Cardiac muscle cell (in vitro differentiated cells and primary cell): ENCODE measurements around the gene SLC44A2. TPM values are rescaled to one million over a fixed set of nuclear protein-coding genes. Genes with fewer than 3 reads are reported as not detected.

Experiments
- DNase-seq, 2 donors: peaks; one replicate each; pipeline versions ENCODE4 v3.0.0 to v3.0.0-alpha.2; 2010 to 2017; ENCODE audit warnings: low read depth in 1 of 2, low spot score in 1 of 2
- H3K27ac ChIP-seq: fragments of 200-600 bp; sonication (generic); 2 replicates; pipeline ENCODE4 v1.5.1; 2016
- H3K27me3 ChIP-seq: fragments of 200-600 bp; sonication (generic); 2 replicates; pipeline ENCODE4 v1.6.0; 2016; ENCODE audit warnings: control low read depth
- H3K36me3 ChIP-seq: fragments of 200-600 bp; sonication (generic); 2 replicates; pipeline ENCODE4 v1.5.1; 2016; ENCODE audit warnings: control low read depth
- H3K4me1 ChIP-seq: fragments of 200-600 bp; sonication (generic); 2 replicates; pipeline ENCODE4 v1.8.1; 2017; ENCODE audit warnings: low read depth, mild to moderate bottlenecking, mixed run types
- H3K4me3 ChIP-seq: fragments of 200-600 bp; sonication (generic); 2 replicates; pipeline ENCODE4 v1.5.1; 2016; ENCODE audit warnings: mild to moderate bottlenecking
- H3K9me3 ChIP-seq: fragments of 200-600 bp; sonication (generic); 2 replicates; pipeline ENCODE4 v1.5.1; 2017; ENCODE audit warnings: low read depth, mild to moderate bottlenecking, control low read depth
- CTCF ChIP-seq: IDR thresholded peaks from 2 replicates; pipeline ENCODE4 v1.5.1; 2012; ENCODE audit warnings: low read depth, mild to moderate bottlenecking, low read length
- polyA plus RNA-seq: library from polyadenylated mRNA; unstranded; fragments of >200 nt; fragmentation: Nextera tagmentation; extraction: Ambion mirVana; gene quantifications from 2 replicates; pipeline ENCODE4 v1.2.1, GENCODE V29; 2016
- total RNA-seq: library from RNA; depleted of rRNA; stranded (reverse); fragments of >200 nt; gene quantifications from 2 replicates; pipeline ENCODE4 v1.2.3, GENCODE V29; 2016

The SLC44A2 gene
- total and polyA plus RNA-seq, 2 experiments from 2014 or later = 108 to 109 TPM

- Histone ChIP-seq H3K27me3 (no peaks in the 10 kb centered on the region), H3K4me1 (no peaks in the 10 kb centered on the region), H3K36me3 (peaks cover 56% of the 10 kb centered on the region), H3K27ac (no peak overlapping the region), H3K4me3 (no peak overlapping the region), H3K9me3 (no peaks in the 10 kb centered on the region)
- TF ChIP-seq CTCF = no peak
- peak in 1 of 2 donors; percentile 79 for DNase-seq
These were observed 65.0 kb downstream of the SLC44A2 start for GRCh38 chr19:10690341-10690781.

- Histone ChIP-seq H3K4me3 (no peak overlapping the region), H3K4me1 (no peaks in the 10 kb centered on the region), H3K36me3 (peaks cover 48% of the 10 kb centered on the region), H3K9me3 (no peaks in the 10 kb centered on the region), H3K27me3 (no peaks in the 10 kb centered on the region), H3K27ac (no peak overlapping the region)
- no peak for DNase-seq
- TF ChIP-seq CTCF = no peak
These were observed 66.0 kb downstream of the SLC44A2 start for GRCh38 chr19:10691178-10691881.

GRCh38 chr19:10691883-10692282, 66.5 kb downstream of the SLC44A2 start:
- H3K36me3 ChIP-seq = peaks cover 43% of the 10 kb centered on the region
- DNase-seq = no peak
- no peak for TF ChIP-seq CTCF

GRCh38 chr19:10692673-10693264, 67.4 kb downstream of the SLC44A2 start:
- no peak for DNase-seq
- H3K4me3 ChIP-seq = no peak overlapping the region
- H3K9me3 ChIP-seq = no peaks in the 10 kb centered on the region
- H3K36me3 ChIP-seq = peaks cover 37% of the 10 kb centered on the region
- no peaks in the 10 kb centered on the region for H3K27me3 ChIP-seq
- TF ChIP-seq CTCF = no peak
- H3K4me1 ChIP-seq = no peaks in the 10 kb centered on the region
- H3K27ac ChIP-seq = no peak overlapping the region

More at GRCh38 chr19:10691883-10692282, 66.5 kb downstream of the SLC44A2 start:
- Histone ChIP-seq H3K27me3 (no peaks in the 10 kb centered on the region), H3K9me3 (no peaks in the 10 kb centered on the region), H3K4me1 (no peaks in the 10 kb centered on the region), H3K27ac (no peak overlapping the region), H3K4me3 (no peak overlapping the region)

Other genes with a start within 250 kb of the SLC44A2 start
- 126 and 135 TPM in 2 replicates for gene TYK2, start 245.0 kb upstream of the SLC44A2 start, total RNA-seq
- 142 and 148 TPM in 2 replicates for gene TYK2, start 245.0 kb upstream of the SLC44A2 start, polyA plus RNA-seq
- 240 and 298 TPM in 2 replicates for gene CDC37, start 222.0 kb upstream of the SLC44A2 start, total RNA-seq
- gene CDC37, start 222.0 kb upstream of the SLC44A2 start, polyA plus RNA-seq = 229 and 233 TPM in 2 replicates
- gene PDE4A, start 205.0 kb upstream of the SLC44A2 start, total RNA-seq = 1.0 and 2.5 TPM in 2 replicates
- 2.4 and 3.4 TPM in 2 replicates for gene PDE4A, start 205.0 kb upstream of the SLC44A2 start, polyA plus RNA-seq
- gene KEAP1, start 122.2 kb upstream of the SLC44A2 start, total RNA-seq = 70.5 and 73.6 TPM in 2 replicates
- 85.5 and 92.5 TPM in 2 replicates for gene KEAP1, start 122.2 kb upstream of the SLC44A2 start, polyA plus RNA-seq
- gene S1PR5, start 108.1 kb upstream of the SLC44A2 start, total RNA-seq = 0.60 and 0.63 TPM in 2 replicates
- gene S1PR5, start 108.1 kb upstream of the SLC44A2 start, polyA plus RNA-seq = 0.75 TPM in 1 of 2 replicates, not detected in the other
- 67.0 and 67.3 TPM in 2 replicates for gene ATG4D, start 81.6 kb upstream of the SLC44A2 start, total RNA-seq
- gene ATG4D, start 81.6 kb upstream of the SLC44A2 start, polyA plus RNA-seq = 69.0 and 74.0 TPM in 2 replicates
- gene KRI1, start 59.5 kb upstream of the SLC44A2 start, total RNA-seq = 15.3 and 28.3 TPM in 2 replicates
- 26.1 and 34.9 TPM in 2 replicates for gene KRI1, start 59.5 kb upstream of the SLC44A2 start, polyA plus RNA-seq
- gene CDKN2D, start 56.6 kb upstream of the SLC44A2 start, total RNA-seq = 11.1 and 15.3 TPM in 2 replicates
- 17.6 and 33.4 TPM in 2 replicates for gene CDKN2D, start 56.6 kb upstream of the SLC44A2 start, polyA plus RNA-seq
- 0.12 TPM in 1 of 2 replicates, not detected in the other for gene AP1M2, start 38.2 kb upstream of the SLC44A2 start, total RNA-seq
- gene AP1M2, start 38.2 kb upstream of the SLC44A2 start, polyA plus RNA-seq = 0.28 TPM in 1 of 2 replicates, not detected in the other
- gene ILF3, start 28.8 kb downstream of the SLC44A2 start, total RNA-seq = 180 and 224 TPM in 2 replicates
- 181 and 191 TPM in 2 replicates for gene ILF3, start 28.8 kb downstream of the SLC44A2 start, polyA plus RNA-seq
- 30.6 and 35.0 TPM in 2 replicates for gene QTRT1, start 75.9 kb downstream of the SLC44A2 start, total RNA-seq
- 70.8 and 84.1 TPM in 2 replicates for gene QTRT1, start 75.9 kb downstream of the SLC44A2 start, polyA plus RNA-seq
- 122 and 124 TPM in 2 replicates for gene DNM2, start 92.5 kb downstream of the SLC44A2 start, total RNA-seq
- gene DNM2, start 92.5 kb downstream of the SLC44A2 start, polyA plus RNA-seq = 132 and 146 TPM in 2 replicates
- 77.5 and 83.1 TPM in 2 replicates for gene TMED1, start 210.7 kb downstream of the SLC44A2 start, total RNA-seq
- gene TMED1, start 210.7 kb downstream of the SLC44A2 start, polyA plus RNA-seq = 131 and 137 TPM in 2 replicates
- 0.33 TPM in 1 of 2 replicates, not detected in the other for gene C19orf38, start 222.9 kb downstream of the SLC44A2 start, total RNA-seq
- gene C19orf38, start 222.9 kb downstream of the SLC44A2 start, polyA plus RNA-seq = 0.64 and 1.1 TPM in 2 replicates
- gene CARM1, start 246.0 kb downstream of the SLC44A2 start, total RNA-seq = 90.7 and 92.6 TPM in 2 replicates
- 46.8 and 81.2 TPM in 2 replicates for gene CARM1, start 246.0 kb downstream of the SLC44A2 start, polyA plus RNA-seq